ENCODE measurements around the gene DAPL1.

DAPL1 gene

GRCh38 chr2:158777077-158777476, 18.0 kb upstream of the DAPL1 start:
- DNase-seq (ENCODE audit: low spot score): no peak

- no peak for DNase-seq (ENCODE audit: low spot score)
These were observed 16.9 kb upstream of the DAPL1 start for GRCh38 chr2:158778243-158778642.

DNA sequence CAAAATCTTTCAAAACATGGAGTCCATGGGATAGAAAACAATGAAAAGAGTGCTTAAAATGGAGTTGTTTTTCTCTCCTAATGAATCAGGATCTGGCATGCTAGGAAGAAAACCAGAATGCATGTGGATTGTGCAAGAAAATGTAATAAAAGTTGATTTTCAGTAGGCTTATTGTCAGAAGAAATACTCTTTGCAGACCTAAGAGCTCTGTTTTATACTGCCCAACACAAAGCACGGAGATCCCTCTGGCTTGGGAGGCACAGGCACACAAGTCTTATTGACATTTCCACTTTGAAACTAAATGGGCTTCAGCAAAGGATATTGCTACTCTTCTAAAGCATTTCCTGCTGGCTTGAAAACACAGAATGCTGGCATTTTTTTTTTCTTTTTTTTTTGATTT, 15.5 kb upstream of the DAPL1 start:
- DNase-seq (ENCODE audit: low spot score): no peak

DNA sequence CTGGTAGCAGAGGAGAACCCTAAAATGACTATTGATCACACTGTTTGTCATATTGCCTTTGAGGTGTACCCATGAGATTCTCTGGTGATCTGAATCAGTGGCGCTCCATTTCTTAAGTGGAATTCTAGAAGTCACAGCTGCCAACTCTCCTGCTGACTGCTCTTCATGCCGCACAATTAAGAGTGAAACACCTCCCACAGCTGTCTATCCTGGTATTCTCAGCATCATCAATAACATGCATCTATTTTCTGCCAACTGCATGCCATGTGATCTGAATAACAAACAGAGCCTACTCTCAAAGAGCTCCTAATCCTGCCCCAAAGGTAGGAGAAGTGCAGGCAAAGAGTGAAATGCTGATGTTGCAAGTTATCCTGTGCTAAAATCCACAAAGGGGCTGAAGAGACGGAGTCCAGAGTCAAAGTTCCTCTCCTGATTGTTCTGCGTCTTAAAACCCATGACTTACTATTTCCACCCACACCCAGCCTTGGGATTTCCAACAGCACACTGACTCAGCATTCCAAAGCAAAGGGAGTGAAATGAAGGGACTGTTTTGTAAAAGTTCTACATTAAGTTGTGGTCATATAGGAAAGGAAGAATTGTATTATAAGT, 13.7 kb upstream of the DAPL1 start:
- DNase-seq (ENCODE audit: low spot score): peak; percentile 55

DNA sequence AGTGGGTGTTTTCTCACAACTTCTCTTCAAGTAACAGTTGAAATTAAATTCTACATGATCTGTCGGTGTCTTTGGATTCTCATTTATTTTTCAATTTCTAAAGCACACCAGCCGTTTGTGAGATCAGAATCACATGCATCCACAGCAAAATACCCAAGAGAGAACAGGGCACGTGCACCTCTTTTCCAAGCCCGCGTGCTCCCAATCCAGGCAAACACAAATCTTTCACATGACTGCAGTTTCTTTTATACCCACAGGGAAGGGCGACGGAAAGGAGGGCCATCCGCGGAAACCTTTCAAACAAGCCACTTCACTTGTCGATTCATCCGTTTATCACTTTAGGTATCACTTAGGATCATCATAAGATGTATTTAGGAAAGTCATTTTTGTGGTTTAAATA, 13.0 kb upstream of the DAPL1 start:
- DNase-seq (ENCODE audit: low spot score): no peak

- DNase-seq (ENCODE audit: low spot score): no peak
These were observed 12.5 kb upstream of the DAPL1 start for GRCh38 chr2:158782616-158783015.

DNA sequence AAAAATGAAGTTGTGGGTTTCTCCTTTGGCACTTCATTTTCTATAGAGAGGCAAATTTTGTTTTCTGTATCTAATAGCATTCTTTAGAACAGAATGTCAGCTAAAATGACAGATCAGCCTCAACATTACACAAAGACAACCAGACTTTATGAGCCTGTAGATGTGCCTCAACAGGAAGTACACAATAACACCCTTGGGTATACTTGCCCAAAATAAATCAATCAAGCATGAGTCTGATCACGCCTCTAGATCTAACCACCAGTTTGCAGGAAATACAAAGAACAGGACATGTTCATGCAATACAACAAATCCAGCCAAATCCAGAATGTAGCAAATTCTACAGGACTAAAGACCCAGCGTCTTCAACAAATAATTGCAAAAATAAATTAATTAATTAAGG, 11.2 kb upstream of the DAPL1 start:
- DNase-seq (ENCODE audit: low spot score): no peak

GRCh38 chr2:158786897-158787296, 8.2 kb upstream of the DAPL1 start:
- DNase-seq (ENCODE audit: low spot score): no peak

DNA sequence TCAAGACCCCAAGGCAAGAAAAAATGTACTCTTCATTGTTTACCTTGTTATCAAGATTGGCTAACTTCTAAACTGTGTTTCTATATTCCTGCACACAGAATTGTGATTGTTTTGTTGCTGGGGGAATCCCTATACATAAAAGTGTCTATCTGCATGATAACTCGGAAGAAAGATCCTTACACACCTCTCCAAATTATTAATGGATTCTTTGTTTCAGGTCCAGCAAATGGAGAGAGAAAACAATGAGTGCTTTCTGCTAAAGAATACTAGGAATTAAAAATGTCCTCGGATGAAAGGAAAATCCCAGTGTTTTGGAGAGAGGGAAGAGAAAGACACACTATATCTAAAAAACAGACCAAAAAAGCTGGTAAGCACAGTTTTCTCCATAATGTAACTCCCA, 6.2 kb upstream of the DAPL1 start:
- DNase-seq (ENCODE audit: low spot score): no peak

- no peak for DNase-seq (ENCODE audit: low spot score)
These were observed 1.5 kb downstream of the DAPL1 start for GRCh38 chr2:158796652-158797051.

GRCh38 chr2:158797963-158798700, 3.0 kb downstream of the DAPL1 start:
- peak; percentile 63 for DNase-seq (ENCODE audit: low spot score)

GRCh38 chr2:158799181-158799580, 4.1 kb downstream of the DAPL1 start:
- no peak for DNase-seq (ENCODE audit: low spot score)

- no peak for DNase-seq (ENCODE audit: low spot score)
These were observed 8.4 kb downstream of the DAPL1 start for GRCh38 chr2:158803506-158803905.

DNA sequence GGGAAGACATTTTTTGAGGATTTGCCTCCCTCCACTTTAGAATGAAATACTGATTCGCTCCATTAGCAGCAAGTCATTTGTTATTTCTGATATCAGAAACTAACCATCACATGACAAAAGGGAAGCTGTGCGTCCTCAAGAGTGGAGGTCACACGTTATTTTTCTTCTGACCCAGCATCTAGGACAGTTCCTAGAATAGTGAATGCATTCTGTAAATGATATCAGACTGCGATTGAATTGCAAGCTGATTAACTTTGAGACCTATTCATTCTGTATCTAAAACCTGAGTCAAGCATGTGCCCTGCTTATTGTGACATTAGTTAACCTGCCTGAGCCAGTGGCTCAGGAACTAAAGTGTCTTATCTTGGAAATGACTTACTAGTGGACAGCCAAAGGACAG, 10.1 kb downstream of the DAPL1 start:
- DNase-seq (ENCODE audit: low spot score): no peak

DNA sequence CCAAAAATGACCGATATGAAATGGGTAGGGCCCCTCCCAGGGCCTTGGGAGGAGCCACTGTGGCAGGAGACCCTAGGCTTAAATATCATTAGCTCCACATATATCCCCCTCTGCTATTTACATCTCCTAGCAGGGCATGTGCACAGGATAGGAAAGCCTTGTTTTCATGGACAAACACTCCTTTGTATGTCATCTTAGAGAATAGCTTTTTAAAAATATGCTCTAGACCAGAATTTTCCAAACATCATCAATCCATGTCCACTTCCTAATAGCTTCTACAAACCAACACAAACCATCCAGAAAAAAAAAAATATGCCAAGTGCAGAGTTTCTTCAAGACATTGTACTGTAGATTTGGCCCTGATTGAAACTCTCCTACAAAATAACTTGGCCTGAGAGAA, 10.8 kb downstream of the DAPL1 start:
- no peak for DNase-seq (ENCODE audit: low spot score)

DNA sequence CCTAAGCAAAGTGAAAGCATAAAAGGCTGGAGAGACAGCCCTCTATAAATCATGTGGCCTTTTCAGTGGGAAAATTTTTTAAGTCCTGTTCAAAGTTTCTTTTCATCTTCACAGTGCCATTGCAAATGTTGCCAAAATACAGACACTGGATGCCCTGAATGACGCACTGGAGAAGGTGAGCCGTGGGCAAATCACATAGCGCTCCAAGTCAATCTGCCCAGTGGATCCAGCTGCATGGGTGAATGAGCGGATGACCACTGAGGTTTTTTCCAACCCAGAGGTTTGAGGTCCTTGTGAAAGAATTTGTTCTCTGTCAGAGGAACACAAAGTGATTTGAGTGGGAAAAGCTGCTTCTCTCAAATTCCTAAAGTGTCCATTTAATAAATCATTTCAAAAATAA, 11.8 kb downstream of the DAPL1 start:
- DNase-seq (ENCODE audit: low spot score): peak; percentile 63

DNA sequence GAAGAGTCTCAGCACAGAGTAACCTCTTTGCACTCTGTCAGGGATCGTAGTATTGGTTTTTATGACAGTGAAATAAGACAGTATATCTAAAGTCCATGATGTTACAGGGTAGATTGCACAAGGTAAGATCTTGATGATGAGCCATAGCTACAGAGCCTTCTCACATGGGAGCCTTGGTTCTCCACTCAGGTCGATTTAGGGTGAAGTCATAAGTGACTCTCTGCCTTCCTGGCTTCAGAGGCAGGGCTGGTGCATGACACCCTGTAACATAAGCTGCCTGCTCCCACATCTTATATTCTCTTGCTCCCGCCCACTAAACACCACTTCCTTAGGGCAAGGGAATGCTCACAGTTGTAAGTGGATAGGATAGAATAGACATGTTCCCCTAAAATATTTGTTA, 13.3 kb downstream of the DAPL1 start:
- DNase-seq (ENCODE audit: low spot score): no peak

GRCh38 chr2:158809816-158810215, 14.7 kb downstream of the DAPL1 start:
- DNase-seq (ENCODE audit: low spot score): no peak

DNA sequence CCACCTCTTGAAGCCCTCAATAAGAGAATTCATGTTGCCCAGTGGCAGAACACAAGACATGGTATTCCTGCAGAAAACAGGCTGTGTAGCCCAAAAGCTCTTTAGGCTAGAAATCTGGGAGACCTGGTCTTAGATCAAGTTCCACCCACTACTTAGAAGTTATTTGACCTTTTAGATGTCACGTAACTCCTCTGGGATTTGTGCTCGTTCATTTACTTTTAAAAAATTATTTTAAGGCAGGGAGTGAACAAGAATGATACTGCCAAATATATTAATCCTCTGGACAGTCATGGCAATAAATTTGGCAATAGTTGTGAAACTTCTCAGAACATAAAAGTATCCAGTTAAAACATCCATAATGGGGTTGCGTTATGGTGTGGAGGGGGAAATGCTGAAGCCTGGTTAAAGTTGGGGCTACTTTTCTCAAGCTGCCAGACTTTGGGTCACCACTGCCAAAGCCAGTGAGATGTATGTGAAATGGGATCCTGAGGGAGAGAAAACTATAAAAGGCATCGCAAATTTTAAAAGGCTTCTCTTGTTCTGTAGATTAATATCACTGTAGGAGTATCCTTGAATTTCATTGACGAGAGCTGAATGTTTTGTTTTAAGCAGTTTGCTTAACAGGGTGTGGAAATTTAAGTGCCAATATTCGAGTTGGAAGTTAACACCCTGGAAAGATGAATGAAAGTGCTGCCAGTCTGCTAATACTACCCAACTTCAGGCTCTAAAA, 15.8 kb downstream of the DAPL1 start:
- no peak for DNase-seq (ENCODE audit: low spot score)

- DNase-seq (ENCODE audit: low spot score): no peak
These were observed 20.0 kb downstream of the DAPL1 start for GRCh38 chr2:158815166-158815565.

DNA sequence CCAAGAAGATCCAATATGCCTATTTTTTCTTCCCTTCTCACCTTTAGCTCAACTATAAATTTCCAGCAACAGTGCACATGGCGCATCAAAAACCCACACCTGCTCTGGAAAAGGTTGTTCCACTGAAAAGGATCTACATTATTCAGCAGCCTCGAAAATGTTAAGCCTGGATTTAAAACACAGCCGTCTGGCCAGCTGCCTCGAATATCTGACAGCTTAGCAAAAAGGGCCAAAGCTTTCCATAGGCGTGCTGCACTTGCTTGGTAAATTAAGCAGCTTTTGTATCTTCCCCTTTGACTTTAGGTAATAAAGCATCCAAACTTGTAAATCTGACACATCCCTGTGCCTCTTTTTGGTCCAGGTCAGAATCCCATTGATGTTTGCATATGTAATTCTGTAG, 20.5 kb downstream of the DAPL1 start:
- DNase-seq (ENCODE audit: low spot score): no peak

GRCh38 chr2:158817588-158817987, 22.5 kb downstream of the DAPL1 start:
- peak; percentile 17 for DNase-seq (ENCODE audit: low spot score)

DNA sequence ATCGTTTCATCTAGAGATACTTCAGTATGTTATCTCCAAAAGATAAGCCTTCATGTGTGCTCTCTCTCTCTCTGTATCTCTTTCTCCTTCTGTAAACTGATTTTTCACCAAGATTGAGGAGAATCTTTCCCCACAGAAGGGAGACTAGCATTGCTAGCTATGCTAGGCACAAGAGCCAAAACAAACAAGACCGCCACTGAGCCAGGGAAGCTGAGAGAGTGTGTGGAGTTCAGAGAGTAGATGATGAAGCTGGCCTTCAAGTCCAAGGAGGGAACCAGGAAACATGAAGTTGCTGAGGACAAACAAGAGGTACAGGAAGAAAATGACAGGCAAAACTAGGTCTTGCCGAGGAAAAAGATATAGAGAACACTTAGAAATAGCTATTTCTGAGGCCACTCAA, 23.4 kb downstream of the DAPL1 start:
- DNase-seq (ENCODE audit: low spot score): no peak
